Measurements from ENCODE around the gene CYBRD1.
A peak's percentile ranks its signal among the peaks of the same experiment; 100 is the strongest.

Gene CYBRD1

GRCh38 chr2:171550613-171551012 lies 28.3 kb downstream of the CYBRD1 start:
- no peak overlapping the region for H3K4me3 ChIP-seq (ENCODE audit: low read depth, low read length)
- no peak for TF ChIP-seq MYC (IDR thresholded peaks at IDR 0.05; ENCODE audit: low read depth, low read length)
- no peak for TF ChIP-seq POLR2A (IDR thresholded peaks at IDR 0.05; ENCODE audit: extremely low read depth, insufficient read length)
- TF ChIP-seq CTCF (IDR thresholded peaks at IDR 0.05; ENCODE audit: low read depth, low read length) = no peak
- TF ChIP-seq MAX (IDR thresholded peaks at IDR 0.05; ENCODE audit: low read depth, low read length) = no peak
- no peak for DNase-seq (ENCODE audit: low read depth)

GRCh38 chr2:171551836-171552235 lies 29.6 kb downstream of the CYBRD1 start:
- TF ChIP-seq CTCF (IDR thresholded peaks at IDR 0.05; ENCODE audit: low read depth, low read length) = no peak
- TF ChIP-seq POLR2A (IDR thresholded peaks at IDR 0.05; ENCODE audit: extremely low read depth, insufficient read length) = no peak
- TF ChIP-seq MYC (IDR thresholded peaks at IDR 0.05; ENCODE audit: low read depth, low read length) = no peak
- no peak for TF ChIP-seq MAX (IDR thresholded peaks at IDR 0.05; ENCODE audit: low read depth, low read length)
- DNase-seq (ENCODE audit: low read depth) = no peak
- no peak overlapping the region for H3K4me3 ChIP-seq (ENCODE audit: low read depth, low read length)

GRCh38 chr2:171553236-171553635 lies 31.0 kb downstream of the CYBRD1 start:
- DNase-seq (ENCODE audit: low read depth) = no peak
- no peak overlapping the region for H3K4me3 ChIP-seq (ENCODE audit: low read depth, low read length)
- TF ChIP-seq POLR2A (IDR thresholded peaks at IDR 0.05; ENCODE audit: extremely low read depth, insufficient read length) (no peak), CTCF (IDR thresholded peaks at IDR 0.05; ENCODE audit: low read depth, low read length) (no peak), MYC (IDR thresholded peaks at IDR 0.05; ENCODE audit: low read depth, low read length) (no peak), MAX (IDR thresholded peaks at IDR 0.05; ENCODE audit: low read depth, low read length) (no peak)

- H3K4me3 ChIP-seq (ENCODE audit: low read depth, low read length) = no peak overlapping the region
- peak; percentile 20 for DNase-seq (ENCODE audit: low read depth)
- TF ChIP-seq MAX (IDR thresholded peaks at IDR 0.05; ENCODE audit: low read depth, low read length) (no peak), MYC (IDR thresholded peaks at IDR 0.05; ENCODE audit: low read depth, low read length) (no peak), CTCF (IDR thresholded peaks at IDR 0.05; ENCODE audit: low read depth, low read length) (no peak), POLR2A (IDR thresholded peaks at IDR 0.05; ENCODE audit: extremely low read depth, insufficient read length) (no peak)
Observed at GRCh38 chr2:171553858-171554257, 31.6 kb downstream of the CYBRD1 start.

- no peak for DNase-seq (ENCODE audit: low read depth)
- no peak overlapping the region for H3K4me3 ChIP-seq (ENCODE audit: low read depth, low read length)
- TF ChIP-seq CTCF (IDR thresholded peaks at IDR 0.05; ENCODE audit: low read depth, low read length) = no peak
- no peak for TF ChIP-seq MAX (IDR thresholded peaks at IDR 0.05; ENCODE audit: low read depth, low read length)
- TF ChIP-seq POLR2A (IDR thresholded peaks at IDR 0.05; ENCODE audit: extremely low read depth, insufficient read length) = no peak
- no peak for TF ChIP-seq MYC (IDR thresholded peaks at IDR 0.05; ENCODE audit: low read depth, low read length)
Observed at GRCh38 chr2:171554991-171555615, 32.8 kb downstream of the CYBRD1 start.
